CD1c-positive myeloid dendritic cell (primary cell): Measurements from ENCODE around the gene PEAR1.
A peak's percentile ranks its signal among the peaks of the same experiment; 100 is the strongest.

Source experiments
- DNase-seq: peaks from one replicate; pipeline ENCODE4 v3.0.0-alpha.2; 2016; ENCODE audit errors: extremely low spot score

Gene PEAR1

DNA sequence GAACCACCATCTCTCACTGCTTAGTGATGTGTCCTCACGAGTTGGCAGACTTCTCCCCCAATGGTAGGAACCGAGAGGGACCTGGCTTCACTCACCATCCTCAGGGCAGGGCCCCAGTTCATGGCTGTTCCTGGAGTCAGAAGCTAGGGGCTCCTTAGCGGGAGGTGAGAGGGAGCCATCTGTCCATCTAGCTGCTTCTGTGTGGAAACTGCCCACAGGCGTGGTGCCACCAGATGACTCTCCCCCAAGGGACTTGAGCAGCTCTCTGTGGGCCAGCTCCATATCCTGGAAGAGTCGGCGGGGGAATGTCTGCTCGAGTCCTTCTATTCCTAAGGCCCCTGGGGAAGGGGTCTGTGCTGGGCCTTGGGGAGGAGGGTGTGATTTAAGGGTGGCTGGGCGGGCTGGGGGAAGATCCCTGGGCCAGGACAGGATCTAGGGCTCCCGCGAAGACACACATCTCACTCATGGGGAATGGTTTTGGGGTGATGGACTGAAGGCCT is 43.3 kb downstream of the PEAR1 start:
- DNase-seq = no peak

DNA sequence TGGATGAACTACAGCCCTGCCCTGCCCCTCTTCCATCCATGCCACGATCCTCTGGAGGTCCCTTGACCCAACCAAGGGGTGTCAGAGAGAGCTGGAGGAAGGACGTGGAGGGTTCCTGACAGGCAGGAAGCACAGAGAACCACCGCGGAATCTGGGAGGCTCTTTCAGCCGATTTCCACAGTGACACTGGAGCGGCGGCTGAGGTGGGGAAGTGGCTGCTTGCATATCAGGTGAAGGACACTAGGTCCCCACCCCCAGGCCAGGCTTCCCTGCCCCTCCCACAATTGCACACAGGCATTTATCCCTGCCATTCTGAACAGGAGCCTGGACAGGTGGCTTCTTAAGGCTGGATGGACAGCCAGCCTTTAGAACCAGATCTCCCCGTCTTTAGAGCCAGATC is 44.4 kb downstream of the PEAR1 start:
- no peak for DNase-seq

DNA sequence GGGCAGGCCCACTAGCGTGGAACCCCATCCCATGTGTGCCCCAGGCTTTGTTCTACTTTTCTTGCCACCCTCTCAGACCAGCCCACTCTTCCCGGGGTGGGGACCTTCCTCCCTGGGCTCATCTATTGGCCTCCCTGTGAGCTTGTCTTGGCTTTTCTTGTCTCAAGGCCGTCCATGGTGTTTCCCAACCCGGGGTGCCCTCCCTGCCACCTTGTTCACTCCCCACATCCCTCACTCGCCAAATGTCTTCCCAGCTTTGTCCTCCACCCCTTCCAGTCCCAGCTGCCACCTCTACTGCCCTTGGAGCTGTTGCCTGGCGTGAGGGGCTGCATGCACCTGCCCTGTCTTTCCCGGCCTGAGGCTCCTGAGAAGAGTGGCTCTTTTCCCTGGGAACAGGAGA is 45.3 kb downstream of the PEAR1 start:
- no peak for DNase-seq

DNA sequence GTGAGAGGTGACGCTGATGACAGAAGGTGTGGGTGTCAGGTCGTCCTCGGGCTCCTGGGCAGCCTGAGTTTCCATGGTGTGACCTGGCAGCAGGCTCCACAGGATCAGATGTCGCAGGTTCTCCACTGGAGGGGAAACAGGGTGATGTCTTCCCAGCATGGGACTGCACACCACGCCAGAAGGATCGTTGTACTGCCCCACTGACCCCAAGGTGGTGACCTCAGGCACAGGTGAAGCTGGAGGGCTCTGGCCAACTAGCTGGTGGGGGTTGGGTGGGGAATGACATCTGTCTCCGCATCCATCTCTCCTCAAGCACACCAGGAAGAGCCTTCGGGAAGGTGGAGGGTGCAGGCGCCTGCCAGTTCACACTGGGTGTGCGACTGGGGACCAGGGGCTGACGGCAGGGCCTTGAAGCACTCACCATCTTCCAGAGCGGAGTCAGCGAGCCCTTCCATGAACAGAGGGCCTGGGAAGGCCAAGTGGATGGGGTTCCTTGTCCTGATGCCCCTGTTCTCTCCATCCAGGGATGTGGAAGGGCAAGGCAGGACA is 46.3 kb downstream of the PEAR1 start:
- no peak for DNase-seq

DNA sequence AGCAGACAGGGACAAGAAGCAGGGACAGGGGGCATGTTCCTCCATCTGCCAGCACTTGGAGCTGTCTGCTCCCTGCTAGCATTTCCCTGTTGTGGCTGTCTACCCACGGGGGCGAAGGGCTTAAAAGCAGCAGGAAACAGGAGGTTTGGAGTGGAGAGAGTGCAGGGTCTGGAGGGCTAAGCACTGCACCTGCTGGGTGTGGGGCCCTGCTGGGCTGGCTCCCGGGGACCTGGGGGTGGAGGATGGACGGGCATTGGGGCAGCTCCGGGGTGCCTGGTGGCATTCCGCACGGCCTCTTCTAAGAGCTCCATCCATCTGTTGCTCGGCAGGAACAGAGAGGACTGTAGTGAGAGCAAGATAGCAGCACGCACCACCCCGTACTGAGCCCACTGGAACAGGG is 48.2 kb downstream of the PEAR1 start:
- DNase-seq = no peak

DNA sequence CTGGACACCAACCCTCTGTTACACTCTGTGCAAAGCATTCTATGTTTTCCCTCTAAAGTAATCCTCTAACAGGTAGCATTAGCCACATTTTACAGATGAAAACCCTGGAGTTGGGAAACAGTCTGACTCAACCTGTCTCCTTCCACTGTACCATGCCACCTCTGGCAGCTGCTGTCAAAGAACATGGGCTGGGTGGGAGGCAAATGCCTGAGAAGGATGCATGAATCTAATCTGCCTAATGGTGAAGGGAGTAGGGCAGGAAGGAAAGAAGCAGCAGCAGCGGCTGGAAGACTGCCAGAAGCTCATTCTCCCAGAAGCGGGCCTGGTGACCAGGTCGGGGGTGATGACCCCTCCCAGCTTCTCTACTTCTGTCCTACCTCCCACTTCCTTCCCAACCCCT is 48.7 kb downstream of the PEAR1 start:
- DNase-seq = no peak

DNA sequence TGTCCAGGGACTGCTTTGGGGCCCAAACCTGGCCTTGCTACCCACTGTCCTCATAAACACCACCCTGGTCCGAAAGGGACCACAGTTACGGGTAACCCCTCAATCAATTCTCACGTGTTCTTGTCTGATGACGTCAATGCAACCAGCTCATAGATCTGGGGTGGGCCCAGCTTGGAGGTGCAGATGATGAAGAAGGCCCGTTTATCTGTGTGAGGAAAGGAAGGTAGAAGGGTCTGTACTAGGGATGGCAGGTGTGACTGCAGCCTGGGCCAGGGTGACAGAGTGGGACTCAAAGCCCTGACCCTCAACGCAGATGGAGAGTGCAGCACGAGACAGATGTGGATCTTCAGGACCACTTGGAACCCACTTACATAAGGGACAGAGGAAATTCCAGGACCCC is 49.1 kb downstream of the PEAR1 start:
- no peak for DNase-seq

DNA sequence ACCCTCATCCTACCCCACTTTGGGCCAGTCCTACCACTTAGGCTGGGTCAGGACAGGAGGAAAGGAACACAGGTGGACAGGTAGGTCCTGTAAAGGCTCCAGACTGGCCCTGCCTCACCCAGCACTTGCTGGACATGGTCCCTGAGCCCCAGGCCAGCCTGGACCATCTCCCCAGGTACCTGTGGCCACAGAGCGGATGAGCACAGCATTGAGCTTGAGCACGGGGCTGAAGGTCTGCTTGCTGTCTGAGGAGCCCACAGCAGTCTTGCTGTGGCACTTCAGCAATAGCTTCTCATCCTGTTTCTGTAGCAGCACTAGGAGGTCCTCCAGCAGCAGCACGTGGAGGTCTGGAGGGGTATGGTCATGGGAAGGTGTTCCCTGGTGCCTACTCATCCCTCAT is 50.2 kb downstream of the PEAR1 start:
- DNase-seq = no peak

DNA sequence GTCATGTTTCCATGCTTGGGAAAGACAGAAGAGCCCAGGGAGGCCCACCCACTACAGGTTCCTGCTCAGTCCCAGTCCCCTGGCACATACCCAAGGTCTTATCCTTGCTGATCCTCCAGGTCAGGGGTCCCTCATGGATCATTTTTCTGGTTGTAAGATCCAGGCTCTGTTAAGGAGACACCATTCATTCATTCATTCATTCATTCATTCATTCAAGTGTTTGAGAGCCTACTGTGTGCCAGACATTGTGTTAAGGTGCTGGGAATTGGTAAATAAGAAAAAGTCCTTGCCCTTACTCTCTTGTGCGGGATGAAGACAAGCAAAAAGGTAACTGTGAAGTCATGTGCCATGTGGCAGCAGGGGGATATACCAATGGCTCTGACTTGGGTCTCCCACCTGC is 50.8 kb downstream of the PEAR1 start:
- DNase-seq = no peak

DNA sequence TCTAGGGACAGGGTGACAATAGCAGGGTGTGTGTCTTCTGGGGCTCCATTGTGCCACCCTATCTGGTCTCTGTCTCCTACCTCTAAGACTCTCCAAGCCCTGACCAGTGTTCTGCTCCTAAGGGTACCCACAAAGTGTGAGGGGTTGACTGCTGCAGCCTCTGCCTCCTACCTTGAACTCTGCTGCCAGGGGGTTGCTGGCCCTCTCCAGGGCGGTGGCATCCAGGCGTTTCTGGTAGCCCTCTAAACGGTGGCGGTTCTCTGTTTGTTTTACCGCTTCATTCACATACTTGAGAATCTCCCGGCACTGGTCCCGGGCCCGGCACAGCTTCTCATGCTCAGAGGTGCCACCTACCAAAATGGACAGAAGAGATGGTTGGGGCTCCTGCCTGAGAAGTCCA is 51.3 kb downstream of the PEAR1 start:
- DNase-seq = no peak

DNA sequence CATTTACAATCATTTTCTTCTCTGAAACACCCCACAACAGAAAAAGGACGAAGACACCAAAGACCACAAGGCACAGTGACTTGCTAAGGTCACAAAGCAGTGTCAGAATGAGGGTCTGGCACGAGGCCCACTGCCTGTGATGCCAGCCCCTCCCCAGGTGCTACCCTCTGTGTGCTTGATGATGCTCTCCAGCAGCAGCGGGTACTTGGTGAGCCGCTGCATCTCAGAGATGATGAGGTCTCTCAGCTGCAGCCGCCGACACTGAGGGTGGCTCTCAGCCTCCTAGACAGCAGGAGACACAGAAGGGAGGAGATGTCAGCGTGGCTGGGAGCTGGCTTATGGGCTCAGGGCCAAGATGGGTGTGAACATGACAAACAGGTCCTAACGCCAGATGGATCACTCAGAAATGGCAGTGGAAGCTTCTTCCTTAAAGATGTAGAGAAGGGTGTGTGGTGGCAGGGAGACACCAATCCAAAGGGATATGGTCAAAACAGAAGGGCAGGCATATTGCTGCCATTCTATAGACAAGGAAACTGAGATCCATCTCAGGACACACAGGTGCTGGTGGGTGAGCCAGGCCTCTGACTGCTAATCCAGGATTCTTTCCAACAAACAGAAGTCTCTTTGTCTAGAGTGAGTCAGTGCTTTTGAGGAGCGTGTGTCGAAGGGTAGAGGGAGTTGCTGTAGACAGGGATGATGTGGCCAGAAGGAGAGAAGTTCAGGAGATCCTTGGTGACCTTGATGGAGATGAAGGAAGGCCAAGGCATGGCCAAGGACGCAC is 52.6 kb downstream of the PEAR1 start:
- DNase-seq = no peak

DNA sequence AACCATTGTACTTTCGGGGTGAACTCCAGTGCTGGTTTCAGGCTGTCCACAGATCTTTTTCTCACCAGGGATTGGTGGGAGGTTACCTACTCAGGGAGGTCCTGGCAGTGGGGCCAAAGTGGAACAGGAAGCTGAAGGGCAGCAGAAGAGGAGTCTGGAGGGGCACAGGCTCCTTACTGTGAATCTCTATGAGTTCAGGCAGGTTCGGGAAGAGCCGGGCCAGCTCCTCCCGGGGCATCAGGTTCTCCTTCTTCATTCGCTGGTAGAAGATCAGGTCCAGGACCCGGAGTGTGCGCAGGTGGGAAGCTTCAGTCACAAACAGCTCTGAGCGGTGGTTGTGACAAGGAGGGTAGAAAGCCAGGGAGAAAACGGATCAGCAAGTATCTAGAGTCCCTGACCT is 53.6 kb downstream of the PEAR1 start:
- DNase-seq = no peak

DNA sequence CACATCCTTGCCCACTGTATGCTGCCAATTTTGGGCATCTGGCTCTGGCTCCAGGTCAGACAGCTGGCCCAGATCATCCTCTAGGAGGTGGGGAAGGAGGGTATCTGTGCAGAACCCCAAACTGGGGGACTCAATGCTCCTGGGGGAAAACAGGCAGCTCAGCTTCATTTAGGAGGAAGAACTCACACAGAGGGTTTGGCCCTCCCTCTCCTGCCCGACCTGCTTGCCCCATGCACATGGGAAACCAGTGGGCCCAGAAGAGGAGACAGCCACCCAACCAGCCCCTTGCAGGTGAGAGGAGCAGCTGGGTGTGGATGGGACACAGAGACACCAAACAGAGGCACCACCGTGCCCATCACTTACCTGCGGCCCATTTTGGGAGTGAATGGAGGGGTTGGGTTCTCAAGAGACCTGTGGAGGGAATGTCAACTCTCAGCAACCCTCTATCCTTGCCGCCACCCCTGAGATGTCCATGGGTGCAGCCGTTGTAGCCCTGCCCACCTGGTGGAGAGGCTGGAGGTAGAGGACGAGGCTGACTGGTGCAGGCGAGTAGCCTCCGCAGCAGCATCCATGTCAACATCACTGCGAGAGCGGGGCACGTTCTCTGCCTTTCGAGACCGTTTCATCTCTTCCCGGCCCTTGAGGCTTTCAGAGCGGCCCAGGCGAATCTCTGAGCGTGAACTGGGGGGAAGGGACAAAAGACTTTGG is 54.5 kb downstream of the PEAR1 start:
- no peak for DNase-seq

DNA sequence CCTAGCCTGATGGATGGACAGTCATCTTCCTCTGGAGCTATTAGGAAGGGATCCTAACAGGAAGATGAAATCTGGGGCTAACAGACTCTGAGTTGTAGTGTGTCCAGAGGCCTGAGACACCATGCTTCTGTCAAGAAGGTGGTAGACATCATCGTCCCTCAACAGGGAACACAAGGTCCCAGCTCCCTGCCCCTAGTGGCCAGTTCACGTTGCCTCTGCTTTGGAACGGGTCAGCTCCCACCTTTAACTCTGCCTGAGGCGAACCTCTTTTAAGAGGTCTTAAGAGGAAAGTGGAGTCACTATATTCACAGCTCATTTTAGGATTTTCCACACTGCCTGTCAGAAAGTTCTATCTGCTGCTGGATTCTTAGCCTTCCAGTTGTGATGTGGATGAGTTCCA is 55.2 kb downstream of the PEAR1 start:
- no peak for DNase-seq

DNA sequence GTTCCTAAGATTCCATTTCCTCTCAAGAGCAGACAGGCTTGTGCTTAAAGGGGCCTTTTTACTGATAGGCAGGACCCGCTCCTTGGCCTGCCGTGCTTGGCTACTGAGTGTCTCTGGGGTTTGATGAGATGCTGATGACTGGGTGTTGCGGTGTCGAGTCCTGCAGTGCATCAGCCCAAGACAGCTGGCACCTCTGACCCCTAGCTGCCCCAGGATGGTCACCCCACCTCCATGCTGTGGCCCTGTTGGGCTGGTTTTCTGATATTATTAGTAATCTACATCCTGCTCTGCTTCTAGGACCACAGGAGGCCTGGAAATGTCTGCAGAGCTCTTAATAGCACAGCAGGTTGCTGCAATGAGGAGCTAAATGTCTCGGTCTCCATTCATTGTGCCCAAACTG is 55.6 kb downstream of the PEAR1 start:
- no peak for DNase-seq

DNA sequence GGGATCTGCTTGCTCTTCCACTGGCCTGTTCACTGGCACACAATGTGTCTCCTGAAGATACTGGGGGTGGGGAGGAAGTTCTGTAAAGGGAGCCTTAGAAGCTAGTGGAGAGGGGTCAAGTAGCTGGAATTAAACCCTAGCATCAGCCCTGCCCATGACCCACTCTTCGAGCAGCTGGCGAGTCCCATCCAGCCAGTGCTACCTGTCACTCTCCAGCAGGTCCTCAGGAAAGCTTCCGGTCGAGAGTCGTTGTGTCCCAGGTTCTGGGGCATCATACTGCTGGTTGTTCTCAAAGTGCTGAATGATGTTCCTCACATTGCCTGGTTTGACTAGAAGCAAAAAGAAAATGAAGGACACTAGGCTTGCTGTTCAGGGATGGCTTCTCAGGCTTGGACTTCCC is 57.9 kb downstream of the PEAR1 start:
- no peak for DNase-seq

DNA sequence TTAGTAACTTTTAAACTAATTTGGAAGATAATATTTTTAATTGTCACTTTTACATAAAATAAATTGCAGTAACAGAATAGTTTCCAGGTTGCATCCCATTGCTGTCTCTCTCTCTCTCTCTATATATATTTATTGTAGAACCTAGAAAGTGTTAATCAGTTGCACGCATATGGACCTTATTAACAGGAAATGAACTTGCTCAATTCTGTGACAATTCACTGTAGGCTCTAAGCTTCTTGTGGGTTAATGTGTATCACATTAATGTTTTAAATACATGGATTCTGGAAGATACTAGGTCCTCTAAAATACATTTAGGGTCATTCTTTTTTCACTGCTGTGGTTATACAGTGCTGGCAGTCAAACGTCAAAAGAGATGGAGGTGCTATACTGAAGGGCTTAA is 60.1 kb downstream of the PEAR1 start:
- DNase-seq = no peak

DNA sequence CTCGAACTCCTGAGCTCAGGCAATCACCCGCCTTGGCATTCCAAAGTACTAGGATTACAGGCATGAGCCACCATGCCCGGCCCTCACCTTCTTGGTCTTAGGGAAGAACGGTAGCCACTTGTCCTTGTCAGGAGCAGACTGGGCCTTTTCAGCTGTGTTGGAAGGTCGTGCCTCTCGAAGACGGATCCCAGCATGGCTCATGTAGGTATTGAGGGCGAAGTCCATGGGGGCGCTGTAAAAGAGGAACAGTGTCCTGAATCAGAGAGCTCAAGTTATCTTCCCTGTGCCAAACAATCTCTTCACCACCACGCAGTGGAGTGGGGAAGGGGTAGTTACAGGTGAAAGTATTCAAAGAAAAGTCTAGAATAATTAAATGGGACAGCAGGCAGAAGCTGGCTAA is 62.8 kb downstream of the PEAR1 start:
- no peak for DNase-seq

DNA sequence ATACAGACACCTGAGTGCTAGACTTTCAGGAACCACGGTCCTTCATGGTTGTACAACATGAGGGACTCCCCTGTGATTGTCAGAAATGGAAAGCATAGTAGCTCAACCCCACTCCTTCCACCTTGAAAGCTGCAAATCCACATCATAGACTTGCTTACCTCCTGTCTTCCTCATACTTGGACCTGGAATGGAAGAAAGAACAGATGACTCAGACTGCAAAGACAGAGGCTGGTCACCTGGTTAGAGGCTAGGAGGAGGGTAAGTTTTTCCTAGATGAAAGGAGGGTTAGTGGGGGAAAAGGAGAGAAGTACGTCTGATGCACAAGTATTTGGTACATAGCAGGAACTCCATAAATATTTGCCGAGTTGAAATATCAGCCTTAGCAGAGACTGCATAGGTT is 64.1 kb downstream of the PEAR1 start:
- no peak for DNase-seq

DNA sequence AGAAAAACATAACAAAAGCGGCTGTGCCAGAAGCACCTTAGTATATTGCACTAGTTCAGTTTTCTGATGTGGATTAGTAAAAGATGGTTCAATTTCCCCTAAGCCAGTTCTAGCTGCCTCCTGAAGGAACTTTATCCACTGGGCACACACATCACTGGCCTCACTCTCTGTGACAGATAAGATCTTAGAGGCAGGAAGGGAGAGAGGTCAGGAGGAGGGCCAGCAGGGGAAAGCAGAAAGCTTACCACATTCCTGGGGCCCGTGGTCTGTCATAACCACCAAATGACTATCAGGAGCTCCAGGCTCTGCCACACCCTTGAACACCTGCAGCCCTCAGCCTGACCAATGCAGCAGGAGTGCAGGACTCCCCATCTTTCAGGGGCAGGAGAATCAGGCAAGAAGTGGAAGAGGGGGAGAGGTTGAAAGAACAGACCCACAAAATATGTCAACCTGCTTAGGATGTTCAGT is 64.8 kb downstream of the PEAR1 start:
- DNase-seq = no peak

DNA sequence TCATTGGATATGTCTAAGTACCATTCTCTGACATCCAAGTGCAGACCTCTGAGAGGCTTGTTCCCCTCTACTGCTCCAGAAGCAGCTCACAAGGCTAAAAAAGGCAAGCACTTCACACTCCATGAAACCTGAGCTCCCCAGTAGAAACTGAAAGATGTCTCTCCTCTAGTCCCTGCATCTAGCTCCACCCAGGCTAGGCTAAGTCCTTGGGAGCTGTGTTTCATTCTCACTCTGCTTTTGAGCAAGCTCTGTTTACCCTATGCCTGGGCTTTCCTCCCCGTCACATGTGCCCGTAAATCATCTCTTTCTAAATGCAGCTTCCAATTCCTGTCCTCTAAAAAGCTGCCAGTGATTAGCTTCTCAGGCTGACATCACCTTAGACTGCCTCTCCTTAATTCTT is 65.9 kb downstream of the PEAR1 start:
- no peak for DNase-seq

DNA sequence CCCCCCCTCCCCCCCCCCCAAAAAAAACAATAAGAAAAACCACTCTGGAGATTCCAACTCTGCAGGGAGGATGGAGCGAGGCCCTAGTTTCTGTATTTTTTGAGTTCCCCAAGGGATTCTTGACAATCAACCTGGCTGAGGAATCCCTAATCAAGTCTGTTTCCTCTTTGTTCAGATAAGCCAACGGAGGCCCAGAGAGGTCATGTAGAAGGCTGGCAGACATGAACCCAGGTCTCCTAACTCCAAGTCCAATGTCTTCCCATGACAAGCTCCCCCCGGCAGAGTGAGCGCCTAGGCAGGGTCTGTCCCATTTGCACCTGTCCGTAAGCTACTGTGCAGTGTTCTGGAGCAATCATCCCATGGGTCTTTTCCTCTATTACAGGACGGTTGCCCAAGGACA is 66.4 kb downstream of the PEAR1 start:
- no peak for DNase-seq

DNA sequence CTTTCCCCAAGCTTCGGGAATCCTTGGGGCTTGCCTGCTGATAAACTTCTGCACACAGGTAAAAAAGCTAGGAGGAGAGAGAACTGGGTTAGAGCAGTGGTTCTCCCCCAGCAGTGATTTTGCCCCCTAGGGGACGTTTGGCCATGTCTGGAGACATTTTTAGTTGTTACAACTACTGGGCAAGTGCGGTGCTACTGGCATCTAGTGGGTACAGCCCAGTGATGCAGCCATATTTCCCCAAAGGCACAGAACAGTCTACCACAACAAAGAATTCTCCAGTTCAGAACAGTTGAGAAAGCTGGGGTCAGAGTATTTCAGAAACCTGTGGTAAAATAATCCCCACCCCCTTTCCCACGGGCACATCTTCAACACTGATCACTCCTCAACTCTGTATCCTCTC is 68.2 kb downstream of the PEAR1 start:
- DNase-seq = peak; percentile 12
